HG03571 (cell line): ENCODE data around the gene SNAI3.
"Not testable (repeated sequence)": the region's sequence is repeated elsewhere in the genome, so short reads cannot be mapped to it uniquely, and the experiment has no call there.

ENCODE experiments used
- ATAC-seq: cut with Tn5 transposase; IDR thresholded peaks from one replicate; pipeline ENCODE4 v1.9.1; 2021; ENCODE audit not compliant: unreplicated experiment

Gene SNAI3

DNA sequence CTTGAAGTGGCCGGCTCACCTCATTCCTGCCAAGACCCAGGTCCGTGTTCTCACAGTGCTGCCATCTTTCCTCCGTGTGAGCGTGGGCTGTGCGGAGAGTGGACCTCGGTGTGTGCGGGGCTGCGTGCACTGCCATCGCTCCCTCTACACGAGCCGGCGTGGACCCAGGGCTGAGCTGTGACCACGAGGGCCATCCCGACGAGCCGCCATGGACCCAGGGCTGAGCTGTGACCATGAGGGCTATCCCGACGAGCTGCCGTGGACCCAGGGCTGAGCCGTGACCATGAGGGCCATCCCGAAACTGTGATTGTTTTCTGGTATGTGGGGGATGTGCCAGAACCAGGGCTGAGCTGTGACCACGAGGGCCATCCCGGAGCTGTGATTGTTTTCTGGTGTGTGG lies 14.5 kb downstream of the SNAI3 start:
- ATAC-seq = no peak

GRCh38 chr16:88669980-88670379 lies 16.3 kb downstream of the SNAI3 start:
- ATAC-seq = no peak

DNA sequence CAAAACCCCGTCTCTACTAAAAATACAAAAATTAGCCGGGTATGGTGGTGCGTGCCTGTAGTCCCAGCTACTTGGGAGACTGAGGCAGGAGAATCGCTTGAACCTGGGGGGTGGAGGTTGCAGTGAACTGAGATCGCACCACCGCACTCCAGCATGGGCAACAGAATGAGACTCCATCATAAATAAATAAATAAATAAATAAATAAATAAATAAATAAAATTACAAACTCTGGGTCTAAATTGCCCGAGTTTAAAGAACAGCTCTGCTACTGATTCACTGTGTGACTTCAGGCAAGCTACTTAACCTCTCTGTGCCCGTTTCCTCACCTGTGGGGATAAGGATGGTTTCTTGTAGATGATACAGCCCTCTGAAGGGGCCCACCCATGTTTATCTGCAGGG lies 16.8 kb downstream of the SNAI3 start:
- not testable (repeated sequence) for ATAC-seq

- ATAC-seq = no peak
Observed at GRCh38 chr16:88667461-88667860, 18.8 kb downstream of the SNAI3 start.

DNA sequence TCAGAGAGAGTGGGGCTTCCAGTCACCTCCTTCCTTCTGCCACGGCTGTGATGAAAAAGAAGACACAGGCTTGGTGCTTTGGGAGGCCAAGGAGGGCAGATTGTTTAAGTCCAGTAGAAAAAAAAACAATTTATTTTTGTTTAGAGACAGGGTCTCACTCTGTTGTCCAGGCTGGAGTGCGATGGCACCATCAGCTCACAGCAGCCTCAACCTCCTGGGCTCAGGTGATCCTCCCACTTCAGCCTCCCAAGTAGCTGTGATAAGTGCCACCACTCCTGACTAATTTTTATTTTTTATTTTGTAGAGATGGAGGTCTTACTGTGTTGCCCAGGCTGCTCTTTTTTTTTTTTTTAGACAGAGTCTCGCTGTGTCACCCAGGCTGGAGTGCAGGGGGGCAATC lies 20.7 kb downstream of the SNAI3 start:
- no peak for ATAC-seq

GRCh38 chr16:88665148-88665547 lies 21.2 kb downstream of the SNAI3 start:
- no peak for ATAC-seq

- peak; percentile 92 for ATAC-seq
Observed at GRCh38 chr16:88662843-88663606, 23.3 kb downstream of the SNAI3 start, which contains the start of gene MVD. TSS of gene MVD (minus strand) at chr16:88663091. CDS start at chr16:88663080, 11 bp downstream.

DNA sequence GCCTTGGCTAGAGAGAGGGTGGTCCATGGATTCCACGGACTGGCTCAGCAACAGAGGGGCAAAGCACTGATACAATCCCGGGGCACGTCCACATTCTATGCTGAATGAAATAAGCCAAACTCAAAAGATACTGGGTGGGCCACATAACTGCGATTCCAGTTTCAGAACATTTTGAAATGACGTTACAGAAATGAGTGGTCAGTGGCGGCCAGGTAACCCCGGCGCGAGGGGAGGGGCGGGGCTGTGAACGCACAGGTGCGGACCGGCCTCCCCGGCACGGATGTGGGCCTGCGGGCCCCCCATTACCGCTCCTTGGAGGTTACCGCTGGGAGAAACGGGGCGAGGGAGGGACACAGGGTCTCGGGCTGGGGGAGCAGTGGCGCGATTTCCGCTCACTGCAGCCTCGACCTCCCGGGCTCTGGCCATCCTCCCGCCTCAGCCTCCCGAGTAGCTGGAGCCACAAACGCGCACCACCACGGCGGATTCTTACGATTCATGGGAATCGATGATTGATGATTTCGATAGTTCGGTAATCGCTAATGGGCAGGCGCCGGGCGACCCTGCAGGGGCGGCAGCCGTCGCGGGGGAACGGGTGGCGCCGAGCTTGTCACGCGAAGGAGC lies 24.0 kb downstream of the SNAI3 start:
- peak; percentile 2 for ATAC-seq

- ATAC-seq = no peak
Observed at GRCh38 chr16:88661468-88661867, 24.8 kb downstream of the SNAI3 start.

- ATAC-seq = no peak
Observed at GRCh38 chr16:88659160-88659559, 27.1 kb downstream of the SNAI3 start.

GRCh38 chr16:88658714-88659113 lies 27.6 kb downstream of the SNAI3 start:
- ATAC-seq = no peak

- no peak for ATAC-seq
Observed at GRCh38 chr16:88657371-88657770, 28.9 kb downstream of the SNAI3 start.

DNA sequence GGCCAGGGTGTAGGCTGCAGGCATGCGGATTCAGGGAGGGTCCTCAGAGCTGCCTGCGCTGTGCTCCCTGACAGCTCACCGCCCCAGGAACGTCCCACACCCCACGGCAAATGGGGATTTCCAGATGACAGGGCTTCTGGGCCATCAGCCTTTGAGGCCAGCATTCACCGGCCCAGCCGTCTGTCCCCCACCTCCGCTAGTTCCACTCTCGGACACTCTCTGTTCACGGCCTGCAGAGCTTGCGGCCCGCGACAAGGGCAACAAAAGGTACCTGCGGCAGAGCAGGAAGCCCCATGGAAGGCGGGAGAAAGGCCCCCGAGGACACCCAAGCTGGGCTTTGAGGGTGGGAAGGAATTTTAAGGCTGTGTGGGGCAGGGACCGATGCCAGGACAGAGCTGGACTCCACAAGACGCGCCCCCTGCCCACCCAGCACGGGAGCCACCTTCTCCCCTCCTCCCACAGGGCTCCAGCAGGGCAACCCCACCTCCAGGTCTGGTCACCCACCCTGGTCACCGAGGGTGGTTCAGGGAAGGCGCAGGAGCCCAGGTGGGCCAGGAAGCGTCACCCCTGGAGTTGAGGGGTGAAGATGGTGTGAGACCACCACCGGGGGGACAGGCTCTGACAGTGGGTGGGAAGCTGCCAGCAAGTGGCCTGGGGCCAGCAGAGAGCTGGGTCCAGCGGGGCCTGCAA lies 29.9 kb downstream of the SNAI3 start:
- no peak for ATAC-seq

DNA sequence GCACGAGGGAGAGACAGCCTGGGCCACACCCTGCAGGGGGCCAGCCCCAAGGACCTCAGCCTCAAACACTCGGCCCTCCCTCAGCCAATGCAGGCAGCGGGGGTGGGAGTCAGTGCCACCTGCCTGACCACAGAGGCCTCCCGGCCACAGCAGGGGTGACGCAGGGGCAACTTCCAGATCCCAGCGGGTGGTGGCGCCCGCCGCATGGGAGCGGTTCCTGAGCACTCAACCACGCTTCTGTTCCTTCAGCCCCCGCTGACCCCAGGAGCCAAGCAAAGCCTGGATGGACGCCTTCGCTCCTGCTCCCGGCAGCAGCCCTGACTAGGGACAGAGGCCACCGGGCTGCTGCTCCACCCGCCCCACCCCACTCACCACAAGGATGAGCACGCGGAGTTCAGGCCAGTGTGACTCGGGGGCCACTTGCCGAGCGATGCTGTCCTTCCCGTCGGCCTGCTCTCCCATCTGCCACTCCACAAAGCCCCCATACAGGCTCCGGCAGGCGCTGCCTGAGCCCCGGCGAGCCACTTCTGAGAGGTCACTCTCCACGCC lies 30.5 kb downstream of the SNAI3 start:
- ATAC-seq = no peak

DNA sequence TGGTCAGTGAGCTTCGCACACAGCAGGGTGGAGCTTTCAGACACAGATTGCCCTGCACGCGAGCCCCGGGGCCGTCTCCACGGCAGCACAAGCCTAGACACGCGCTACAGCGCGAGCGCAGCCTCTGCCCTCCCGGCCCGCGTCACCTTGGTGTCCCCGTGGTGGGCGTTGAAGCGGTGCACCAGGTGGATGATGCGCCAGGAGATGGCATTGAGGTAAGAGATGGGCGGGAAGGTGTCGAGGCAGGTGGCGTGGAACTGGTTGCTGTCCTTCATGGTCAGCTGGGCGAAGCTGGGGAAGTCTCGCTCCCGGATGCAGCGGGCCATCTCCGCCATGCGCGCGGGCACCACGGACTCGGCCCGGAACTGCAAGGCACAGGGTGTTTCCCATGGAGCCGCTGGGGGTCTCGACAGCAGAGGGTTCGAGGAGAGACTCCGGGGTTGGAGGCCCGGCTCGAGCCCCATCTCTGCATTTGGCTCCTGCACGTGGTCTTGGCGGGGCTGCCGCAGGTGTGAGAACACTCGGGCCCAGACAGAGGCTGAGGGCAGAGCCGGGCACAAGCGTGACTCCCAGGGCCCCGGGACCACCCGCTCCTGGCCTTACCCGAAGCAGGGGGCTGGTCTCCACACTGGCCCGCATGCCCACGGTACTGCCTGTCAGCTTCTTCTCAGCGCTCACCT lies 31.1 kb downstream of the SNAI3 start:
- no peak for ATAC-seq

- no peak for ATAC-seq
Observed at GRCh38 chr16:88654363-88655052, 31.8 kb downstream of the SNAI3 start.

DNA sequence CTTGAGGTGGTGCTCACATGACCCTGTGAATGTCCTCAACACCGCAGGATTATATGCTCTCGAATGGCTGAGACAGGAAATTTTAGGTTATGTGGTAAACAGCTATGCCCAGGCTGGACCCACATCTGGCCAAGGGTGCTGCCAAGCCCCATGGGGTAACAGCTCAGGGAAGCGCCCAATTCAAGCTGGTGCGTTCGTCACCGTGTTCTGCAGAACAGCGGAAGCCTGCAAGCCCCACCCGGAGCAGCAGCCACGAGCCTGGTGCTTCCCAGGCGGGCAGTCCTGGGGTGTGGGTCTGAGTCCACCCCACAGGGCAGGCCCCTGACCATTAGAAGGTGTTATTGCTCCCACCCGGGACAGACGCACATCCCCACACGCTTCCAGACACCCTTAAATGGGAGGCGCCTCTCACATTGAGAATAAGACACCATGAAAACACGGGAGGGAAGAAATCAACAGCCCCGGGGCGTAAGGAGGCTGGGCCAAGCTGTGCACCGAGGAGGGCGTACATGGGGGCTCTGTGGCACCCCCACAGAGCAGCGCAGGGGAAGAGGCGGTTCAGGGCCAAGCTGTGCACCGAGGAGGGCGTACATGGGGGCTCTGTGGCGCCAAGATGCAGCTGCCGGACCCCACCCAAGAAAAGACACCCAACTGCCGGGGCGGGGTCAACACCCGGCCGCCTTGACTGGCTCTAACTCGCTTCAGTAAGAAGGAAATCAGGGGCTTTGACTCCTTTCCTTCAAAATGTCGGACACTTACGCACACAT lies 32.5 kb downstream of the SNAI3 start:
- no peak for ATAC-seq

DNA sequence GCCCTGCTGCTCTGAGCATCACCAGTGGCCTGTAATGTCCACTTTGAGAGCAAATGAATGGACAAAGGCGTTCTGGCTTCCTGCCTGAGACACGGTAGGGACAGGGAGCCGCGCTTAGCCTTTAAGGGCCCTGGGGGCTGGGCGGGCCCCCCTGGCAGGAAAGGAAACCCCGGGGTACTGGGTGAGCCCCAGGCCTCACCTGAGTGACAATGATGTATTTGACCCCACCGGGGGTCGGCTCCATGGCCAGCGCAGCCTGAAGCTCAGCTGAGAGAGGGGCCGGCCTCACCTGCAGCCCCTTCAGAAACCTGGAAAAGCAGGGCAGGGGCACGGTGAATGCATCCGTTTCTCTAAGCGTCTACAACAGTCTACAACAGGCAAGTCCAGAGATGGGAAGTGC lies 33.2 kb downstream of the SNAI3 start:
- ATAC-seq = no peak

DNA sequence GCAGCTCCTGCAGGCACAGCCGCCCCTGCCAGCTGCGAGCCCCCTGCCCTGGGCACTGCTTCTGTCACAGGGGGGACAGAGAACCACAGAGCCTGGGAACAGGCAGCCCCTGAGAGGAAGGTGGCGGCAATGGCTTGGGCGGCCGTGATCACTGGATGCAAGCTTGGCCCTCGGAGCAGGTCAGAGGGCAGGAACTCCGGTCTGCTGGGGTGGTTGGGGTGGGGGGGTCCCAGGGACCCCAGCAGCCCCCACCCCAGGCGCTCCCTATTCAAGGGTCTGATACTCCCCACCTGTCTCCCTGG lies 33.6 kb downstream of the SNAI3 start:
- no peak for ATAC-seq
